GM12878 (cell line): ENCODE results near the gene LEF1. TPM values are rescaled to one million over a fixed set of nuclear protein-coding genes. Genes with fewer than 3 reads are reported as not detected.

Source experiments
- ATAC-seq: fragments of 200-7000 bp; cut with Tn5 transposase; 3 replicates; pipeline ENCODE4 v1.9.1; 2020; ENCODE audit warnings: mild to moderate bottlenecking, moderate library complexity
- BruUV-seq: library from RNA; stranded (reverse); fragments of 400-500 nt; replicated peaks from 2 replicates; lab custom pipeline; 2021; lab: Mats Ljungman, UMichigan
- CTCF ChIA-PET: fragments of 300-600 bp; sonication (Branson Sonifier 250); formaldehyde crosslinking; extraction: SDS; loops from one replicate; lab custom pipeline; 2021; ENCODE audit warnings: inconsistent platforms; lab: Yijun Ruan, JAX
- POLR2A ChIA-PET: fragments of 350-600 bp; formaldehyde crosslinking; extraction: SDS; loops from one replicate; lab custom pipeline; 2021; ENCODE audit warnings: inconsistent platforms; lab: Charles Lee
- RAD21 ChIA-PET: fragments of 300-600 bp; sonication (Branson Sonifier 250); formaldehyde crosslinking; loops from one replicate; lab custom pipeline; 2023; ENCODE audit warnings: antibody characterized with exemption; ENCODE audit not compliant: unreplicated experiment; lab: Charles Lee
- SMC1A ChIA-PET: fragments of 300-600 bp; sonication (Branson Sonifier 250); formaldehyde crosslinking; loops from one replicate; lab custom pipeline; 2023; ENCODE audit not compliant: unreplicated experiment, uncharacterized antibody; lab: Charles Lee
- DNase-seq: peaks from one replicate; pipeline ENCODE4 v3.0.0-alpha.2; 2011; ENCODE audit warnings: low read depth, low spot score
- FAIRE-seq: peaks from 3 replicates; lab custom pipeline; 2011; peaks lifted over from hg19 to GRCh38; lab: Jason Lieb, UNC
- H2AFZ ChIP-seq: 2 replicates; pipeline ENCODE4 v1.6.0; 2011; ENCODE audit warnings: low read depth, low read length, control low read depth; ENCODE audit not compliant: control insufficient read depth
- H3K27ac ChIP-seq: 2 replicates; pipeline ENCODE4 v1.5.1; 2011; ENCODE audit warnings: control low read depth; ENCODE audit not compliant: control insufficient read depth, insufficient read depth
- H3K27me3 ChIP-seq, 2 experiments: replicated peaks in 1 of 2; 2 replicates each; pipeline versions ENCODE4 v1.6.0 to v1.6.1; 2011; ENCODE audit warnings: low read length in 1 of 2; ENCODE audit not compliant: control insufficient read depth in 2 of 2, insufficient read depth in 2 of 2
- H3K36me3 ChIP-seq, 2 experiments: 2 replicates each; pipeline ENCODE4 v1.5.1; 2011; ENCODE audit warnings: low read length in 1 of 2; ENCODE audit not compliant: control insufficient read depth in 2 of 2, insufficient read depth in 2 of 2
- H3K4me1 ChIP-seq: 2 replicates; pipeline ENCODE4 v1.6.1; 2011; ENCODE audit warnings: mild to moderate bottlenecking, low read length, moderate library complexity, mixed read lengths; ENCODE audit not compliant: control insufficient read depth, insufficient read depth
- H3K4me2 ChIP-seq: 2 replicates; pipeline ENCODE4 v1.6.0; 2011; ENCODE audit warnings: control low read depth; ENCODE audit not compliant: control insufficient read depth, insufficient read depth
- H3K4me3 ChIP-seq: fragments of 200-600 bp; sonication (generic); 2 replicates; pipeline ENCODE4 v1.5.1; 2016
- H3K79me2 ChIP-seq: 2 replicates; pipeline ENCODE4 v1.6.0; 2011; ENCODE audit warnings: low read length; ENCODE audit not compliant: control insufficient read depth, insufficient read depth
- H3K9ac ChIP-seq: 2 replicates; pipeline ENCODE4 v1.8.0; 2011; ENCODE audit warnings: low read length, control low read depth, mixed read lengths; ENCODE audit not compliant: control insufficient read depth, insufficient read depth
- H3K9me3 ChIP-seq: replicated peaks from 3 replicates; pipeline ENCODE4 v1.5.1; 2011; ENCODE audit warnings: mild to moderate bottlenecking, low read length; ENCODE audit not compliant: control insufficient read depth, insufficient read depth
- H4K20me1 ChIP-seq: 2 replicates; pipeline ENCODE4 v1.6.0; 2011; ENCODE audit not compliant: control insufficient read depth, insufficient read depth
- CBX3 ChIP-seq: fragments of 200-600 bp; sonication (generic); IDR thresholded peaks from 2 replicates; pipeline ENCODE4 v1.6.1; 2016; ENCODE audit warnings: low read depth, borderline replicate concordance
- CEBPB ChIP-seq, 2 experiments: fragments of 150-350 bp in 1 of 2; IDR thresholded peaks; 2 replicates each; pipeline ENCODE4 v1.6.1; 2012 to 2014; ENCODE audit warnings: low read depth in 2 of 2, low read length in 2 of 2, borderline replicate concordance in 1 of 2, inconsistent platforms in 1 of 2
- CHD2 ChIP-seq: IDR thresholded peaks from 2 replicates; pipeline ENCODE4 v1.6.1; 2011; ENCODE audit warnings: low read depth, low read length, improper control_type of control experiment, borderline replicate concordance
- CHD4 ChIP-seq: fragments of 200-600 bp; sonication (generic); IDR thresholded peaks from 2 replicates; pipeline ENCODE4 v1.6.1; 2016; ENCODE audit warnings: mild to moderate bottlenecking
- EED ChIP-seq: sonication (generic); IDR thresholded peaks from 2 replicates; pipeline ENCODE4 v1.6.1; 2016; ENCODE audit warnings: antibody characterized with exemption, low read depth
- HCFC1 ChIP-seq: fragments of 150-350 bp; IDR thresholded peaks from 2 replicates; pipeline ENCODE4 v1.6.1; 2014; ENCODE audit warnings: low read length
- HDAC2 ChIP-seq: fragments of 200-600 bp; sonication (generic); IDR thresholded peaks from 2 replicates; pipeline ENCODE4 v1.6.1; 2017
- NFYA ChIP-seq: IDR thresholded peaks from 2 replicates; pipeline ENCODE4 v1.6.1; 2011; ENCODE audit warnings: low read depth, mild to moderate bottlenecking, low read length, improper control_type of control experiment, borderline replicate concordance
- POLR2AphosphoS2 ChIP-seq: IDR thresholded peaks from 2 replicates; pipeline ENCODE4 v1.6.1; 2011; ENCODE audit warnings: low read depth, mild to moderate bottlenecking, low read length, improper control_type of control experiment, moderate library complexity
- RAD21 ChIP-seq: IDR thresholded peaks from 2 replicates; pipeline ENCODE4 v1.6.1; 2011; ENCODE audit warnings: mild to moderate bottlenecking, low read depth, low read length, moderate library complexity; ENCODE audit not compliant: insufficient read depth
- RCOR1 ChIP-seq: conservative IDR thresholded peaks from 2 replicates; pipeline ENCODE4 v1.6.1; 2012; ENCODE audit warnings: low read depth, low read length, improper control_type of control experiment
- SREBF1 ChIP-seq: IDR thresholded peaks from 2 replicates; pipeline ENCODE4 v1.6.1; 2012; ENCODE audit warnings: mild to moderate bottlenecking, low read length
- ZNF622 ChIP-seq: fragments of 450-650 bp; IDR thresholded peaks from 2 replicates; pipeline ENCODE4 v1.6.1; 2017; ENCODE audit warnings: mild to moderate bottlenecking, inconsistent platforms
- in situ Hi-C: fragments of 300-500 bp; cut with MboI; formaldehyde crosslinking; loops from 9 replicates; pipeline ENCODE4 v1.14.3; 2018; ENCODE audit warnings: mixed read lengths
- intact Hi-C: fragments of 100-400 bp; cut with micrococcal nuclease; formaldehyde crosslinking; loops from one replicate; pipeline ENCODE4 v1.14.2; 2022; ENCODE audit not compliant: unreplicated experiment
- polyA plus RNA-seq, 11 experiments: library from polyadenylated mRNA; depleted of rRNA in 4 of 11; unstranded in 6 of 11; stranded (reverse) in 5 of 11; fragments of >200 nt; fragmentation: Nextera tagmentation in 4 of 11; fragmentation: Illumina TruSeq in 1 of 11; extraction: Ambion mirVana in 4 of 11; extraction: Trizol in 1 of 11; gene quantifications; 1 replicate in 1 of 11; 2 replicates in 10 of 11; pipeline versions ENCODE4 v1.2.1 to v1.2.3, GENCODE V29; 2011 to 2016; ENCODE audit warnings: inconsistent platforms in 2 of 11, missing spikeins in 2 of 11, low read depth in 1 of 11
- total RNA-seq, 4 experiments: library from RNA; depleted of rRNA in 3 of 4; stranded (reverse); fragments of >200 nt in 3 of 4; fragmentation: Illumina TruSeq in 1 of 4; extraction: Trizol in 1 of 4; gene quantifications; 2 replicates each; pipeline versions ENCODE4 v1.2.1 to v1.2.3, GENCODE V29; 2013 to 2021
- TF ChIP-seq, protein P1 (sequence below): IDR thresholded peaks from 2 replicates; pipeline ENCODE4 v1.6.1; 2011; ENCODE audit warnings: borderline replicate concordance, low read depth, mild to moderate bottlenecking, moderate library complexity, low read length; ENCODE audit not compliant: insufficient read depth, poor library complexity, severe bottlenecking

Gene LEF1
- total and polyA plus RNA-seq, 10 of the 15 experiments (the other 5 are each of a cell fraction or from before 2014, with no cell fraction given): 10.2 to 38.1 (median 19.5) TPM

DNA sequence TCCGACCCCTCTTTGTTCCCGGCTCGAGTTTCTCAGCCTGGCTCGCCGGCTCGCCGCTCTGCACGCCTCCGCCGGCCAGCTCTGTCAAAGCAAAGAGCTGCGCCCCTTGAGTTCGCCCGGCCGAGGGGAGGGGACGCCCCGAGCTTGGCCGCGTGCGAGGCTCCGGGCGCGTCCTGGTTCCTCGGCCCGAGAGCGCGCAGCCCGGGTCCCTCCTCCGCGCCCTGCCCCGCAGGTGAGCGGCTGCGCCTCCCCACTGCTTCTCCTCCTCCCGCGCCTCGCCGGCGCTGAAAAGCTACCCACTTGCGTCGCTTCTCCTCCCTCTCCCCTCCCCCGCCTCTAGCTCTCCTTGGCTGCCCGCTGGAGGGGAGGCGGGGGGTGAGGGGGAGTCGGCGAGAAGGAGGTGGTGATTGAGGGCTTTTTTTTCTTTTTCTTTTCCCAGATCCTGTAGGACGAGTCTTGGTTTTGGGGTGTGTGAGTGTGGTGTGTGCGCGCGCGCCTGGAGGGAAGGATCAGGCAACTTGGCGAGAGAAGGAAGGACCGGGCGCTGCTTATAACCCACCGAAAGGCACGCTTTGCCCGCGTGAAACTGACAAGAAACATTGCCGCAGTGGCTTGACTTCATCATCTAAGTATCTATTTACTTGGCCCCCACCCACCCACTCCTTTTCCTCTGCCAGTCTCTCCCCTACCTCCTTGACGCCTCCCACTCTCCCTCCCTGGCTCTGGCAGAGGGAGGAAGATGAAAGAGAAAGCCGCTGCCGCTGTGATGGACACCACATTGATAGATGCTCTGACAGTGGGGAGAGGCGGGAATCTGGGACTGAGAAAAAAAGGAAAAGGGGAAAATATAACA lies at the start of gene LEF1 (continued):
- TF ChIP-seq CEBPB (IDR thresholded peaks at IDR 0.05; ENCODE audit: borderline replicate concordance in 1 of 2, low read depth in 2 of 2, low read length in 2 of 2) (no peak), HDAC2 (no peak), CHD4 (no peak)

DNA sequence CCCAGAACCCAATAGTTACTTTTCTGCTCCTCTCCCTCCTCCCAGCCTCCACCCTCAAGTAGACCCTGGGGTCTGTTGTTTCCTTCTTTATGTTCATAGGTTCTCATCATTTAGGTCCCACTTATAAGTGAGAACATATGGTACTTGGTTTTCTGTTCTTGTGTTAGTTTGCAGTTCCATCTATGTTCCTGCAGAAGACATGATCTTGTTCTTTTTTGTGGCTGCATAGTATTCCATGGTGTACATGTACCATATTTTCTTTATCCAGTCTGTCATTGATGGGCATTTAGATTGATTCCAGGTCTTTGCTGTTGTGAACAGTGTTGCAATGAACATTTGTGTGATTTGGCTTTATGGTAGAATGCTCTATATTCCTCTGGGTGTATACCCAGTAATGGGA lies 47.8 kb upstream of the LEF1 start:
- H3K9me3 ChIP-seq: no peaks in the 10 kb centered on the region
- H3K27me3 ChIP-seq: no peaks in the 10 kb centered on the region
- no peaks in the 10 kb centered on the region for H4K20me1 ChIP-seq
- intact Hi-C loops: no loop called here
- POLR2A ChIA-PET: no interaction called here
- no peak overlapping the region for H3K4me3 ChIP-seq
- in situ Hi-C loops: no loop called here
- H3K9ac ChIP-seq: no peak overlapping the region
- ATAC-seq: no peak
- no peaks in the 10 kb centered on the region for H3K36me3 ChIP-seq
- no peaks in the 10 kb centered on the region for H3K4me1 ChIP-seq
- BruUV-seq: no TSS peak
- FAIRE-seq: no peak
- TF ChIP-seq HCFC1 (no peak), CBX3 (no peak), ZNF622 (no peak), POLR2AphosphoS2 (no peak), EED (no peak), SREBF1 (no peak), RCOR1 (no peak), NFYA (no peak), CHD2 (no peak), RAD21 (no peak)
- TF ChIP-seq, protein P1, sequence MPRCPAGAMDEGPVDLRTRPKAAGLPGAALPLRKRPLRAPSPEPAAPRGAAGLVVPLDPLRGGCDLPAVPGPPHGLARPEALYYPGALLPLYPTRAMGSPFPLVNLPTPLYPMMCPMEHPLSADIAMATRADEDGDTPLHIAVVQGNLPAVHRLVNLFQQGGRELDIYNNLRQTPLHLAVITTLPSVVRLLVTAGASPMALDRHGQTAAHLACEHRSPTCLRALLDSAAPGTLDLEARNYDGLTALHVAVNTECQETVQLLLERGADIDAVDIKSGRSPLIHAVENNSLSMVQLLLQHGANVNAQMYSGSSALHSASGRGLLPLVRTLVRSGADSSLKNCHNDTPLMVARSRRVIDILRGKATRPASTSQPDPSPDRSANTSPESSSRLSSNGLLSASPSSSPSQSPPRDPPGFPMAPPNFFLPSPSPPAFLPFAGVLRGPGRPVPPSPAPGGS: no peak
- CTCF ChIA-PET: no interaction called here
- RAD21 ChIA-PET: no interaction called here
- H3K27ac ChIP-seq: no peak overlapping the region
- no peak for DNase-seq
- no peak overlapping the region for H2AFZ ChIP-seq
- no peak overlapping the region for H3K4me2 ChIP-seq
- H3K79me2 ChIP-seq: no peaks in the 10 kb centered on the region
- SMC1A ChIA-PET: no interaction called here
